ENCODE results near the gene ADRA1B.

- TF ChIP-seq POLR2A (IDR thresholded peaks at IDR 0.05; ENCODE audit: low read depth, low read length), result peak; percentile 96
- TF ChIP-seq MAX (IDR thresholded peaks at IDR 0.05; ENCODE audit: low read depth, low read length), result peak; percentile 71; the same call in 1 of the 2 replicates
Measured at GRCh38 chr5:160008877-160009590, 92.8 kb downstream of the ADRA1B start, which contains the start of gene TTC1.
